Measurements from ENCODE around the gene FCN3. TPM values are rescaled to one million over a fixed set of nuclear protein-coding genes. Genes with fewer than 3 reads are reported as not detected.

The FCN3 gene
- total RNA-seq, 4 donors from 2014 or later: 13.2 to 35.7 (median 19.3) TPM

DNA sequence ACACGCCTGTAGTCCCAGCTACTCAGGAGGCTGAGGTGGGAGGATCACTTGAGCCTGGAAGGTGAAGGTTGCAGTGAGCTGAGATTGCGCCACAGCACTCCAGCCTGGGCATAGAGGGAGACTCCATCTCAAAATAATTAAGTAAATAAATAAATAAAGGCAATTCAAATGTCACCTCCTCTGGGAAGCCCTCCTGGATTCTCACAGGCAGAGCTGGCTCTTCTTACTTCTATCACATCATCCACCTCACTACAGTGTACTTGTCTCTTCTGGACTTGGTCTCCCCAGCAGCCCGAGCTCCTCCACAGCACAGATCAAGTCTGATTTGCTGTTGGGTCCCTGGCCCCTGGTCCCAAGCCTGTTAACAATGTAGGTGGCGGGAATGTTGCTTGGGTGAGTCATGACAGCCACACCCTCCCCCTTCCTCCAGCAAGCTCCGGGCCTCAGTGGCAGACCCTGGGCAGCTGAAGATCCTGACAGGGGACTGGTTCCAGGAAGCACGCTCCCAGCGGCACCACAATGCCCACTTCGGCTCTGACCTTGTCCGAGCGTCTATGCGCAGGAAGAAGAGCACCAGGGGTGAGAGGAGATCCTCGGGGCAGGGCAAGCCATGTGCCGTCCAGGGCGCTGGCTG is 27.5 kb downstream of the FCN3 start:
- Histone ChIP-seq H3K36me3 (no peaks in the 10 kb centered on the region), H3K27me3 (peaks cover 30 to 38% (median 31%) of the 10 kb centered on the region in 3 donors), H3K9me3 (no peaks in the 10 kb centered on the region), H3K27ac (no peak overlapping the region), H3K4me3 (no peak overlapping the region), H3K4me1 (peaks cover 4 to 22% of the 10 kb centered on the region in 2 donors)
- intact Hi-C loops (cut with DNase I; ENCODE audit: low total_unique reads): no loop called here
- ATAC-seq (no peak), DNase-seq (no peak)
- TF ChIP-seq, protein P1, sequence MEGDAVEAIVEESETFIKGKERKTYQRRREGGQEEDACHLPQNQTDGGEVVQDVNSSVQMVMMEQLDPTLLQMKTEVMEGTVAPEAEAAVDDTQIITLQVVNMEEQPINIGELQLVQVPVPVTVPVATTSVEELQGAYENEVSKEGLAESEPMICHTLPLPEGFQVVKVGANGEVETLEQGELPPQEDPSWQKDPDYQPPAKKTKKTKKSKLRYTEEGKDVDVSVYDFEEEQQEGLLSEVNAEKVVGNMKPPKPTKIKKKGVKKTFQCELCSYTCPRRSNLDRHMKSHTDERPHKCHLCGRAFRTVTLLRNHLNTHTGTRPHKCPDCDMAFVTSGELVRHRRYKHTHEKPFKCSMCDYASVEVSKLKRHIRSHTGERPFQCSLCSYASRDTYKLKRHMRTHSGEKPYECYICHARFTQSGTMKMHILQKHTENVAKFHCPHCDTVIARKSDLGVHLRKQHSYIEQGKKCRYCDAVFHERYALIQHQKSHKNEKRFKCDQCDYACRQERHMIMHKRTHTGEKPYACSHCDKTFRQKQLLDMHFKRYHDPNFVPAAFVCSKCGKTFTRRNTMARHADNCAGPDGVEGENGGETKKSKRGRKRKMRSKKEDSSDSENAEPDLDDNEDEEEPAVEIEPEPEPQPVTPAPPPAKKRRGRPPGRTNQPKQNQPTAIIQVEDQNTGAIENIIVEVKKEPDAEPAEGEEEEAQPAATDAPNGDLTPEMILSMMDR (IDR thresholded peaks at IDR 0.05 in 4 of 5, conservative IDR thresholded peaks at IDR 0.05 in 1 of 5): no peak
- no peak for TF ChIP-seq POLR2A (IDR thresholded peaks at IDR 0.05)
- in situ Hi-C loops (cut with MboI; ENCODE audit: low sequenced_read_pairs in 4 of 4): no loop called here

- Histone ChIP-seq H3K4me1 (peaks cover 0 to 20% of the 10 kb centered on the region in 2 donors), H3K36me3 (no peaks in the 10 kb centered on the region), H3K27me3 (peaks cover 27 to 34% (median 31%) of the 10 kb centered on the region in 3 donors), H3K27ac (no peak overlapping the region), H3K4me3 (no peak overlapping the region), H3K9me3 (no peaks in the 10 kb centered on the region)
- TF ChIP-seq, protein P1 (IDR thresholded peaks at IDR 0.05 in 4 of 5, conservative IDR thresholded peaks at IDR 0.05 in 1 of 5): no peak
- TF ChIP-seq POLR2A (IDR thresholded peaks at IDR 0.05): no peak
- in situ Hi-C loops (cut with MboI; ENCODE audit: low sequenced_read_pairs in 4 of 4): no loop called here
- ATAC-seq: no peak
- intact Hi-C loops (cut with DNase I; ENCODE audit: low total_unique reads): no loop called here
- no peak for DNase-seq
Measured at GRCh38 chr1:27346357-27346756, 28.3 kb downstream of the FCN3 start.

DNA sequence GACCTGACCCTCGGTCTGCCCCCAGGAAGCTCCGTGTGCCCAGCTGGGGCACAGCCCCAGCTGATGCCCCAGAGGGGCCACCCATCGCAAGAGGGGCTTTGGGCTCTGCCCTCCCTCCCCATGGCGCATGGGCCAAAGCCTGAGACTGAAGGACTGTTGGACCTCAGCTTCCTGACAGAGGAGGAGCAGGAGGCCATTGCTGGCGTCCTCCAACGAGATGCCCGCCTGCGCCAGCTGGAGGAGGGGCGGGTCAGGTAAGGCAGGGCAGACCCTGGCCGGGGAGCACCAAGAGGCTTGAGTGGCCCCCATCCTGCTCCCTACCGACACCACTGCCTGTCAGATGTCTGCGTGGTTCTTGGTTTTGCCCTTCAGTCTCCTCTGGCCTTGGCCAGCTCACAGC is 29.4 kb downstream of the FCN3 start:
- intact Hi-C loops (cut with DNase I; ENCODE audit: low total_unique reads): no loop called here
- Histone ChIP-seq H3K9me3 (no peaks in the 10 kb centered on the region), H3K4me1 (peaks cover 0 to 9% of the 10 kb centered on the region in 2 donors), H3K36me3 (no peaks in the 10 kb centered on the region), H3K27me3 (peaks cover 16 to 26% (median 23%) of the 10 kb centered on the region in 3 donors), H3K27ac (no peak overlapping the region), H3K4me3 (no peak overlapping the region)
- ATAC-seq (no peak), DNase-seq (no peak)
- in situ Hi-C loops (cut with MboI; ENCODE audit: low sequenced_read_pairs in 4 of 4): no loop called here
- TF ChIP-seq, protein P1 (IDR thresholded peaks at IDR 0.05 in 4 of 5, conservative IDR thresholded peaks at IDR 0.05 in 1 of 5): no peak
- no peak for TF ChIP-seq POLR2A (IDR thresholded peaks at IDR 0.05)

GRCh38 chr1:27343639-27344025 is 31.0 kb downstream of the FCN3 start:
- intact Hi-C loops (cut with DNase I; ENCODE audit: low total_unique reads) (no loop called here), in situ Hi-C loops (cut with MboI; ENCODE audit: low sequenced_read_pairs in 4 of 4) (no loop called here)
- H3K27me3 ChIP-seq: peaks cover 3 to 9% (median 8%) of the 10 kb centered on the region in 3 donors
- DNase-seq (no peak), ATAC-seq (no peak)
- no peak overlapping the region for H3K27ac ChIP-seq
- no peak overlapping the region for H3K4me3 ChIP-seq
- H3K9me3 ChIP-seq: no peaks in the 10 kb centered on the region
- no peaks in the 10 kb centered on the region for H3K4me1 ChIP-seq
- no peaks in the 10 kb centered on the region for H3K36me3 ChIP-seq
- TF ChIP-seq, protein P1 (IDR thresholded peaks at IDR 0.05 in 4 of 5, conservative IDR thresholded peaks at IDR 0.05 in 1 of 5): no peak
- TF ChIP-seq POLR2A (IDR thresholded peaks at IDR 0.05): no peak

Measured in gastrocnemius medialis (tissue), 4 donors.